Measurements from ENCODE around the gene OTULINL.

DNA sequence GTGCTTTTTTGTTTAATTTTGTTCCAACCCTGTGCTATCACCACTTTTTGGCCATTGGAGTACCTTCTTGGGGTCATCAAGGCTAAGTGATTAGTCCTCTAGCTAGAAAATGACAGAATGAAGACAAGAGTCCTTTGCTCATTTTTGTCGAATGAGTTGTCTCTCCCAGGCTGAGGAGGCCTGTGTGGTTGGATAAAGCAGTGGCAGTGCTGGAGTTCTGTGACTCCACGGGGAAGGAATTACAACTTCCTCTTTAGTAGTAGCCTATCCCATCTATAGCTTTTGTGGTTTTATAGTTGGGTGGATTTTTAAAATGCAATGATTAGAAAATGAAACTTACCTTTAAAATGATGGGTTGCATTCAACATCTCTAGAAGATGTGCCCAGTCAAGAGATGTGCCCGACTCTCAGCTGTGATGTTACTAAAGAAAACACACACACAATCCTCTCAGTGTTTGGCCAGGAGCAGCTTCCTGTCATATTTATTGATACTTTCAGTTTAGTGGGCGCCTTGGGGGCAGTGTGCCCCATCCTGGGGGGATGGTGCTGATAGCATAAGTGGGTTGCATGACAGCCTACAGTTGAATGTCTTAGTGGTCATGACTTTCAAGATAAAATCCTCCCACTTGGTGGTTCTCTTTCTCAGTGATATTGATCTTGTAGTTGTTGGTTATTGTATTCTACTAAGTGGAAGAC is 11.9 kb downstream of the OTULINL start:
- TF ChIP-seq, protein P1, sequence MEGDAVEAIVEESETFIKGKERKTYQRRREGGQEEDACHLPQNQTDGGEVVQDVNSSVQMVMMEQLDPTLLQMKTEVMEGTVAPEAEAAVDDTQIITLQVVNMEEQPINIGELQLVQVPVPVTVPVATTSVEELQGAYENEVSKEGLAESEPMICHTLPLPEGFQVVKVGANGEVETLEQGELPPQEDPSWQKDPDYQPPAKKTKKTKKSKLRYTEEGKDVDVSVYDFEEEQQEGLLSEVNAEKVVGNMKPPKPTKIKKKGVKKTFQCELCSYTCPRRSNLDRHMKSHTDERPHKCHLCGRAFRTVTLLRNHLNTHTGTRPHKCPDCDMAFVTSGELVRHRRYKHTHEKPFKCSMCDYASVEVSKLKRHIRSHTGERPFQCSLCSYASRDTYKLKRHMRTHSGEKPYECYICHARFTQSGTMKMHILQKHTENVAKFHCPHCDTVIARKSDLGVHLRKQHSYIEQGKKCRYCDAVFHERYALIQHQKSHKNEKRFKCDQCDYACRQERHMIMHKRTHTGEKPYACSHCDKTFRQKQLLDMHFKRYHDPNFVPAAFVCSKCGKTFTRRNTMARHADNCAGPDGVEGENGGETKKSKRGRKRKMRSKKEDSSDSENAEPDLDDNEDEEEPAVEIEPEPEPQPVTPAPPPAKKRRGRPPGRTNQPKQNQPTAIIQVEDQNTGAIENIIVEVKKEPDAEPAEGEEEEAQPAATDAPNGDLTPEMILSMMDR (IDR thresholded peaks at IDR 0.05): no peak
- TF ChIP-seq POLR2A (IDR thresholded peaks at IDR 0.05): no peak

All from right lobe of liver (tissue), 4 donors.